PC-3 (cell line): ENCODE results near the gene VSIG2.

Experiments
- CTCF ChIP-seq: fragments of 300-600 bp; sonication (generic); conservative IDR thresholded peaks from 2 replicates; pipeline ENCODE4 v1.5.1; 2017; ENCODE audit warnings: antibody characterized with exemption, low read depth, mild to moderate bottlenecking, low read length
- EZH2 ChIP-seq: fragments of 300-600 bp; sonication (generic); IDR thresholded peaks from one replicate; pipeline ENCODE4 v1.6.1; 2017; ENCODE audit warnings: antibody characterized with exemption, mild to moderate bottlenecking, low read length; ENCODE audit not compliant: unreplicated experiment

DNA sequence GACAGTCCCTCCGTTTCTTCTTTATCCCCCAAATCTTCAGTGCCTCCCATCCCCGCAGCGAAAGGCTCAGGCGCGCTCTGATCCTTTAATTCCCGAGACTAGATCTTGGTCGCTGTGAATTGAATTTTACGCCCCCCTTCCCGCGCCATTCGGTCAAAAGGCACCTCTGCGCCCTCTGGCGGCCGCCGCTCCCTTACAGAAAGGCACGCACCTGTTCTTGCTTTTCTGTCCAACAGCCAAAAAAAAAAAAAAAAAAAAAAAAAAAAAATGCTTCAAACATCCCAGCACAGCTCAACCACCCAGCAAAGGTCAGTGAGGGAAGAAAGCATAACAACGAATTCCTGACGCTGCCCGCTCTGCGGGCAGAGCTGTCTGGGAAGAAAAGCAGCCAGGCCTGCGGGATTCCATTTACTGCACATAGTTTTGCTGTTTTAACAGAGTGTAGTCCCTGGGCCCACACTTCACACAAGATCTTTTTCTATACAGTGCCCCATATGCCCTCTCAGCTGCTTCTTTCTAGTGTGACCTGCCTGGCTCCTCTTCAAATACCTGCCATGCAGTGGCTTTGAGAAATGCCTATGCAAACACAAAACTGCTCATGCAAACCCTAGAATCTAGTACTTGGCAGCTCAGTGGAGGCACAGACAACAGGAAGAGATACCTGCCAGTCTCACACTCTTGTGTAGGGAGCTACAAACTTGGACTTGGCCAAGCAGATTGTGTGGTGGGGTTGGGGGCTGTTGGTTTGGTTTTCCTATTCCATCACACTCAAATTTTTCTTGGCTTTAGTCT lies 11.3 kb upstream of the VSIG2 start:
- peak; percentile 89 for TF ChIP-seq CTCF
- TF ChIP-seq EZH2, result no peak
